ENCODE measurements around the gene HTR6. TPM values are rescaled to one million over a fixed set of nuclear protein-coding genes. Genes with fewer than 3 reads are reported as not detected.
"Not testable (repeated sequence)": the region's sequence is repeated elsewhere in the genome, so short reads cannot be mapped to it uniquely, and the experiment has no call there.

HTR6 gene
- polyA plus RNA-seq, 1 experiment, result not detected

DNA sequence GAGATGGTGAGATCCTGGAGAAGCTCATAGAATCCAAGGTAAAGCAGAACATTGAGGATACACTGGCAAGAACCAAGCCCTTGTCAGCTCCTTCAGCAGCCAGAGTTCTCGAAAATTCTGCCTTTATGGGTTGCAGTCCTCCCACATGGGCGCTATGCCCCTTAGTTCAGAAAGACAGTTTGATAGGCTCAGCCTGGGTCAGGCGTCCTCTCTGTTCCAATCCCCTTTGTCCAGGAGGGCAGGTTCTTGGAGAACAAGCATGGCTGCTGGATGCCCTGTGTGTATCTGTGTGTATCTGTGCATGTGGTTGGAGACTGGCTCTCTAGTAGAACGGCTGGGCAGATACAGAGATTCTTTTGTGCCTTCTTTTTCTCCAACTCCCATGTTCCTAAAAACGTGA is 28.6 kb upstream of the HTR6 start:
- ChIA-PET POLR2A (no interaction called here), CTCF (no interaction called here)
- Histone ChIP-seq H3K27me3 (ENCODE audit: control insufficient read depth, insufficient read depth, low read length) (no peaks in the 10 kb centered on the region), H3K36me3 (ENCODE audit: control insufficient read depth, insufficient read depth, low read length) (no peaks in the 10 kb centered on the region), H3K4me3 (ENCODE audit: low read depth, low read length) (no peak overlapping the region)
- TF ChIP-seq, protein P1, sequence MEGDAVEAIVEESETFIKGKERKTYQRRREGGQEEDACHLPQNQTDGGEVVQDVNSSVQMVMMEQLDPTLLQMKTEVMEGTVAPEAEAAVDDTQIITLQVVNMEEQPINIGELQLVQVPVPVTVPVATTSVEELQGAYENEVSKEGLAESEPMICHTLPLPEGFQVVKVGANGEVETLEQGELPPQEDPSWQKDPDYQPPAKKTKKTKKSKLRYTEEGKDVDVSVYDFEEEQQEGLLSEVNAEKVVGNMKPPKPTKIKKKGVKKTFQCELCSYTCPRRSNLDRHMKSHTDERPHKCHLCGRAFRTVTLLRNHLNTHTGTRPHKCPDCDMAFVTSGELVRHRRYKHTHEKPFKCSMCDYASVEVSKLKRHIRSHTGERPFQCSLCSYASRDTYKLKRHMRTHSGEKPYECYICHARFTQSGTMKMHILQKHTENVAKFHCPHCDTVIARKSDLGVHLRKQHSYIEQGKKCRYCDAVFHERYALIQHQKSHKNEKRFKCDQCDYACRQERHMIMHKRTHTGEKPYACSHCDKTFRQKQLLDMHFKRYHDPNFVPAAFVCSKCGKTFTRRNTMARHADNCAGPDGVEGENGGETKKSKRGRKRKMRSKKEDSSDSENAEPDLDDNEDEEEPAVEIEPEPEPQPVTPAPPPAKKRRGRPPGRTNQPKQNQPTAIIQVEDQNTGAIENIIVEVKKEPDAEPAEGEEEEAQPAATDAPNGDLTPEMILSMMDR (IDR thresholded peaks at IDR 0.05; ENCODE audit: insufficient read depth, low read depth, low read length), result no peak
- DNase-seq (ENCODE audit: low read depth), result no peak

DNA sequence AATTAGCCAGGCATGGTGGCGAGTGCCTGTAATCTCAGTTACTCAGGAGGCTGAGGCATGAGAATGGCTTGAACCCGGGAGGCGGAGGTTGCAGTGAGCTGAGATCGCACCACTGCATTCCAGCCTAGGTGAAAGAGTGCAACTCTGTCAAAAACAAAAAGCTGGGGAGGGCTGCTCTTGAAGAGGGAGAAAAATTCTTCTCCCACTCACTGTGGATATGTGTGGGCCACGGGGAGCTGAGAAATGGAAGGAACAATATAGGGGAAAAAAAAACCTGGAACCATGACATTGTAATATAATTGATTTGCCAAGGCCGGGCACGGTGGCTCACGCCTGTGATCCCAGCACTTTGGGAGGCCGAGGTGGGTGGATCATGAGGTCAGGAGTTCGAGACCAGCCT is 27.9 kb upstream of the HTR6 start:
- H3K27me3 ChIP-seq (ENCODE audit: control insufficient read depth, insufficient read depth, low read length); DNase-seq (ENCODE audit: low read depth); H3K4me3 ChIP-seq (ENCODE audit: low read depth, low read length); H3K36me3 ChIP-seq (ENCODE audit: control insufficient read depth, insufficient read depth, low read length); POLR2A ChIA-PET: not testable (repeated sequence)
- CTCF ChIA-PET, result interaction anchor here (0.6 kb wide), 1 partner anchor 18 kb away, joined by 3 read pairs; no protein-coding TSS in a partner anchor

DNA sequence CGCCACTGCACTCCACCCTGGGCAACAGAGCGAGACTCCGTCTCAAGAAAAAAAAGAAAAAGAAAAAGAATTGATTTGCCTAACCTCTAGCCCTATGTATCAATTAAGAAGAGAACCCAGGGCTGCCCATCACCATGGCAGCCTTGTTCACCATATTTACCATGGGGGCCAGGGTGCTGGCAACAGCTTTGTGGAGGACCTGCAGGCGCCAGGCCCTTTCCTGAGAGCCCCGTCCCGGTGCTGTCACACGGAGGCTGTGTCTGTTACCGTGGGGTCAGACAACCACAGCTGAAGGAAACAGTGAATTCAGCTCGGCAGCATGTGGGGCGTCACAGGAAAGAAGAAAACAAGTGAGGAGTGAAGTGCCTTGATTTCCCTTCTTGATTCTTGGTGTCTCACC is 27.1 kb upstream of the HTR6 start:
- no peaks in the 10 kb centered on the region for H3K36me3 ChIP-seq (ENCODE audit: control insufficient read depth, insufficient read depth, low read length)
- H3K4me3 ChIP-seq (ENCODE audit: low read depth, low read length), result no peak overlapping the region
- CTCF ChIA-PET, result no interaction called here
- no peaks in the 10 kb centered on the region for H3K27me3 ChIP-seq (ENCODE audit: control insufficient read depth, insufficient read depth, low read length)
- TF ChIP-seq, protein P1 (IDR thresholded peaks at IDR 0.05; ENCODE audit: insufficient read depth, low read depth, low read length), result no peak
- POLR2A ChIA-PET, result interaction anchor here (0.6 kb wide), 1 partner anchor 12 kb away, joined by 3 read pairs; no protein-coding TSS in a partner anchor
- DNase-seq (ENCODE audit: low read depth), result no peak

DNA sequence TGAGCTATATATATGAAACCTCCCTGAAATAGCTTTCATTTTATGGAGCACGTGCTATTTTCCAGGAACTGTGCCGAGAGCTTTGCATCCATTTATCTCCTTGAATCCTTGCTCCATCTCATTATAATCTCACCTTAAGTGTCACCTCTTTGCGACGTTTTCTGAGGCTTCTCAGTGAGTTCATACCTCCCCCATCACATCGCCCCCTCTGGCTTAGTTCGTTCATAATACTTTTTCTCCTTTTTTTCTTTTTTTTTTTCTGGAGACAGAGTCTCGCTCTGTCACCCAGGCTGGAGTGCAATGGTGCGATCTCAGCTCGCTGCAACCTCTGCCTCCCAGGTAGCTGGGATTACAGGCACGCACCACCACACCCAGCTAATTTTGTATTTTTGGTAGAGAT is 25.4 kb upstream of the HTR6 start:
- H3K27me3 ChIP-seq (ENCODE audit: control insufficient read depth, insufficient read depth, low read length); POLR2A ChIA-PET: not testable (repeated sequence)
- CTCF ChIA-PET, result interaction anchor here (1.1 kb wide), 1 partner anchor 8 kb away, joined by 4 read pairs; no protein-coding TSS in a partner anchor

DNA sequence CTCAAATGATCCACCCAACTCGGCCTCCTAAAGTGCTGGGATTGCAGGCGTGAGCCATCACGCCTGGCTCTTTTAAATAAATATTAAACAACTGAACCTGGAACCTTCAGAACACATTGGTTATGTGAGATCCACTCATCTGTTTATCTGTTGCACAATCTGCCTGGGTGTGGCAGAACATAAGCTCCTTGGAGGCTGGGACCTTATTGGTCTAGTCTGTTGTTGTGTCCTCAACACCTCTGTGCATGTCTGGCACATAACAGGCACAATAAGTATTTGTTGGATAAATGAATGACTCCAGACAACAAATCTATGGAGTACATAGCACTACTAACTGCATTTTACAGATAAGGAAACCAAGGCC is 24.7 kb upstream of the HTR6 start:
- DNase-seq (ENCODE audit: low read depth), result no peak
- Histone ChIP-seq H3K4me3 (ENCODE audit: low read depth, low read length) (no peak overlapping the region), H3K27me3 (ENCODE audit: control insufficient read depth, insufficient read depth, low read length) (no peaks in the 10 kb centered on the region), H3K36me3 (ENCODE audit: control insufficient read depth, insufficient read depth, low read length) (no peaks in the 10 kb centered on the region)
- ChIA-PET CTCF (interaction anchor here (0.6 to 1.6 kb wide), 5 partner anchors 9 to 242 kb away, joined by 3 to 7 read pairs (median 4); no protein-coding TSS in a partner anchor), POLR2A (no interaction called here)
- TF ChIP-seq, protein P1 (IDR thresholded peaks at IDR 0.05; ENCODE audit: insufficient read depth, low read depth, low read length), result no peak

More for the DNA sequence above, 25.4 kb upstream of the HTR6 start:
- H3K36me3 ChIP-seq (ENCODE audit: control insufficient read depth, insufficient read depth, low read length); H3K4me3 ChIP-seq (ENCODE audit: low read depth, low read length); DNase-seq (ENCODE audit: low read depth): not testable (repeated sequence)

DNA sequence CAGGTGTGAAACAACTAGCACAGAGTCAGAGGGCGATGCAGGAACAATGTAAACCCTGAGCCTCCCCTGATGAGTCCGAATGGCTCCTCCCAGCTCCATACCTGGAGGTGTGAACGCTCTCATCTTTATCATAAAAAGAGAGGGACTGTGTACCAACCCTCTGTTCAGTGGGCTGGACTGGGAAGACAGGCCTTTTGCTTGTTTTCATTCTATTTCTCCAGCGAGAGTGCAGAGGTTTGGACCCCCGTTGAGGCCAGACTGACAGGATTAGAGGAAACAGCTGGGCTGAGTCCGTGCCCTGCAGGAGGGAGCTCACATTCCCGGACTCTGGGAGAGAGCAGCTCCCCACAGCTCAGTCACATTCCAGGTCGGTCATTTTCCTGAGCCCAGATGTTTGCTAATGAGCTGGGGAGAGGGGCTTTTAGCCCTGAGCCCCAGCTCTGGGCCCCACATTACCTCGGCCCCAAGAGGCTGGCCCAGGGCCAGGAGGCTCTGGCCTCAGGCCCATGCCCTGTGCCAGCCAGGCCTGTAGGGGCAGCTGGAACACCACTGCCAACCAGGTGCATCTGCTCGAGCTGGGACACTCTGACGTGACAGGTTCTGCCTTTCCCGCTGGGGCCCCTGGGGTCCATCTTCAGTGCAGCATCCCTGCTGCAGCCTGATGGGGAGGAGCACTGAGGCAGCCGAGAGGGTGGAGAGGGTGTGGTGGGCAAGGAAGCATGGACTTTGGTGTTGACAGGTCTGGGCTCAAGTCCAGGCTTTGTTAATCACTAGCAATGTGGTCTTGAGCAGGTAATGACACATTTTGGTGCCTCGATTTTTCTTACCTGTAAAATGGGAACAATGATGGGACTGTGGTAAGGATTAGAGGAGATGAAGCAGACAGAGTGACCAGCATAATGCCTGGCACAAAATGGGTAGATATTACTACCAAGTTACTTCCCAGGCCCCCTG is 24.0 kb upstream of the HTR6 start:
- CTCF ChIA-PET, result interaction anchor here (0.6 to 1.8 kb wide), 6 partner anchors 19 to 242 kb away, joined by 3 to 7 read pairs (median 4); partner anchors contain the start of gene CAPZB
- DNase-seq (ENCODE audit: low read depth), result no peak
- POLR2A ChIA-PET, result no interaction called here

More for the DNA sequence above, 24.0 kb upstream of the HTR6 start:
- H3K4me3 ChIP-seq (ENCODE audit: low read depth, low read length), result no peak overlapping the region
- H3K27me3 ChIP-seq (ENCODE audit: control insufficient read depth, insufficient read depth, low read length), result no peaks in the 10 kb centered on the region
- TF ChIP-seq, protein P1 (IDR thresholded peaks at IDR 0.05; ENCODE audit: insufficient read depth, low read depth, low read length), result no peak
- H3K36me3 ChIP-seq (ENCODE audit: control insufficient read depth, insufficient read depth, low read length), result no peaks in the 10 kb centered on the region

Data from BJ (cell line).